DND-41 (cell line): ENCODE measurements around the gene PDE6C.

Experiments used
- CTCF ChIP-seq: IDR thresholded peaks from 2 replicates; pipeline ENCODE4 v1.5.1; 2012; ENCODE audit warnings: borderline replicate concordance, low read length, moderate library complexity, mild to moderate bottlenecking; ENCODE audit not compliant: poor library complexity, severe bottlenecking; ENCODE audit errors: extremely low read depth
- EZH2 ChIP-seq: IDR thresholded peaks from 3 replicates; pipeline ENCODE4 v1.6.1; 2012; ENCODE audit warnings: borderline replicate concordance, low read depth, mild to moderate bottlenecking, moderate library complexity, low read length, inconsistent platforms; ENCODE audit not compliant: severe bottlenecking

DNA sequence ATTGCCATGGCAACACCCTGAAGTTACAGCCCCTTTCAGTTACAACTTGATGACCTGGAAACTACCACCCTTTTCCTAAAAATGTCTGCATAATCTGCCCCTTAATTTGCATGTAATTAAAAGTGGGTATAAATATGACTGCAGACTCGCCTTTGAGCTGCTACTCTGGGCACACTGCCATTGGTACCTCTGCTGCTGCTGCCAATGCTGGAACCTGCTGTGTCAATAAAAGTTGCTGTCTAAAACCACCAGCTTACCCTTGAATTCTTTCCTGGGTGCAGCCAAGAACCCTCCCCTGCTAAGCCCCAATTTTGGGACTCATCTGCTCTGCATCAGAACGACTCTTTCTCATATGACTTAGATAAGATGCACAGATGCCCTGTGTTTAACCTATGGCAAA is 100.3 kb downstream of the PDE6C start:
- TF ChIP-seq CTCF, result no peak
- TF ChIP-seq EZH2, result no peak
